ENCODE results near the gene ARFGEF3.
A peak's percentile ranks its signal among the peaks of the same experiment; 100 is the strongest.

The ARFGEF3 gene

DNA sequence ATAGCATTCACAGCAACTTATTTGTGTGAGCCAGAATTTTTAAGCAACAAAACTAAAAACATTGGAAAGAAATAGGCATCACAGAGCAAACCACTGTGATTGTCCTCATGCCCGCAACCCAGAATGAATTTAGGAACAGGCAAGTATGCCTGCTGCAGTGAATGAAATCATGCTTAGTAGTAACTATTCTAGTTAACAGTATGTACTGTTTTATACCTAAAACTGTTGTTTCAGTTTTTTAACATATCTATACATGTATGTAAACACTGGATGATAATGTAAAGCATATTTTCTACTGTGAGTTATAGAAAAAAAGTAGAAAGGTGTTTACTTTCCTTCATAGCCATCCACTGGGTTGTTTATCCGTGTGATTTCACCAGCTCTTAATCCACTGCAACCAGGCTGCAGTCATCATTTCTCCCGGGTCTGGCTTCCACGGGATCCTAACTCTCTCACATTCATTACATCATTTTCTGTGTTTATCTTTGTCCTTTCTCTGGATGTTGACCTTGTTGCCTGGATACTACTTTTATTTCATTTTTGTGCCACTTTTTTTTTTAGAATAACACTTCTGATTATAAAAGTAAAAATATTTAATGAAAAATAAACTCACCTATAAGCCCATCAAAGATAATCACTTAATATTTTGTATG lies 3.6 kb upstream of the ARFGEF3 start (continued):
- TF ChIP-seq ZNF660 (tag by site-specific recombination; IDR thresholded peaks at IDR 0.05) = peak; percentile 59
- TF ChIP-seq ZNF155 (tag by site-specific recombination; IDR thresholded peaks at IDR 0.05) = no peak
- TF ChIP-seq ZNF747 (tag by site-specific recombination; IDR thresholded peaks at IDR 0.05) = no peak
- TF ChIP-seq OVOL3 (tag by site-specific recombination; IDR thresholded peaks at IDR 0.05) = no peak
- no peak for TF ChIP-seq SP3 (tag by site-specific recombination; IDR thresholded peaks at IDR 0.05)
- no peak for TF ChIP-seq ZSCAN30 (tag by site-specific recombination; IDR thresholded peaks at IDR 0.05)
- no peak for TF ChIP-seq ZNF792 (tag by site-specific recombination; IDR thresholded peaks at IDR 0.05)
- TF ChIP-seq ZBTB48 (tag by site-specific recombination; IDR thresholded peaks at IDR 0.05) = no peak
- no peak for TF ChIP-seq ZNF555 (tag by site-specific recombination; conservative IDR thresholded peaks at IDR 0.05)
- TF ChIP-seq ZNF521 (tag by site-specific recombination; IDR thresholded peaks at IDR 0.05) = no peak
- no peak for TF ChIP-seq ZNF391 (tag by site-specific recombination; IDR thresholded peaks at IDR 0.05; ENCODE audit: borderline replicate concordance, low read depth)
- no peak for TF ChIP-seq ZNF707 (tag by site-specific recombination; IDR thresholded peaks at IDR 0.05)
- no peak for TF ChIP-seq ZNF239 (tag by site-specific recombination; IDR thresholded peaks at IDR 0.05)
- no peak for TF ChIP-seq ZNF37A (tag by site-specific recombination; IDR thresholded peaks at IDR 0.05)
- TF ChIP-seq ZNF394 (tag by site-specific recombination; IDR thresholded peaks at IDR 0.05; ENCODE audit: borderline replicate concordance) = no peak
- no peak for TF ChIP-seq ZNF544 (tag by site-specific recombination; IDR thresholded peaks at IDR 0.05)
- TF ChIP-seq ZNF335 (tag by site-specific recombination; conservative IDR thresholded peaks at IDR 0.05) = peak; percentile 69
- TF ChIP-seq ZNF112 (tag by site-specific recombination; IDR thresholded peaks at IDR 0.05) = no peak
- peak; percentile 77; the same call in 1 of the 2 replicates for TF ChIP-seq ZBTB17 (tag by site-specific recombination; IDR thresholded peaks at IDR 0.05)
- TF ChIP-seq ZNF596 (tag by site-specific recombination; IDR thresholded peaks at IDR 0.05) = no peak
- TF ChIP-seq ZSCAN23 (tag by site-specific recombination; IDR thresholded peaks at IDR 0.05) = no peak
- no peak for TF ChIP-seq ZNF776 (tag by site-specific recombination; IDR thresholded peaks at IDR 0.05; ENCODE audit: borderline replicate concordance)
- TF ChIP-seq ZNF19 (tag by site-specific recombination; IDR thresholded peaks at IDR 0.05; ENCODE audit: low read depth) = no peak
- TF ChIP-seq, protein P1, sequence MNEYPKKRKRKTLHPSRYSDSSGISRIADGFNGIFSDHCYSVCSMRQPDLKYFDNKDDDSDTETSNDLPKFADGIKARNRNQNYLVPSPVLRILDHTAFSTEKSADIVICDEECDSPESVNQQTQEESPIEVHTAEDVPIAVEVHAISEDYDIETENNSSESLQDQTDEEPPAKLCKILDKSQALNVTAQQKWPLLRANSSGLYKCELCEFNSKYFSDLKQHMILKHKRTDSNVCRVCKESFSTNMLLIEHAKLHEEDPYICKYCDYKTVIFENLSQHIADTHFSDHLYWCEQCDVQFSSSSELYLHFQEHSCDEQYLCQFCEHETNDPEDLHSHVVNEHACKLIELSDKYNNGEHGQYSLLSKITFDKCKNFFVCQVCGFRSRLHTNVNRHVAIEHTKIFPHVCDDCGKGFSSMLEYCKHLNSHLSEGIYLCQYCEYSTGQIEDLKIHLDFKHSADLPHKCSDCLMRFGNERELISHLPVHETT (tag by site-specific recombination; IDR thresholded peaks at IDR 0.05) = no peak
- TF ChIP-seq ZNF16 (tag by site-specific recombination; IDR thresholded peaks at IDR 0.05; ENCODE audit: low read depth) = no peak

- Histone ChIP-seq H3K9me3 (ENCODE audit: control insufficient read depth, insufficient read depth, low read depth, low read length) (no peaks in the 10 kb centered on the region), H3K36me3 (ENCODE audit: control insufficient read depth in 2 of 2, insufficient read depth in 1 of 2, low read length in 2 of 2) (no peaks in the 10 kb centered on the region), H3K27ac (ENCODE audit: extremely low read depth, low read depth, low read length) (no peak overlapping the region), H3K4me3 (ENCODE audit: low read depth, low read length) (no peak overlapping the region), H3K4me1 (ENCODE audit: control insufficient read depth, insufficient read depth, low read length) (0 out of 2 replicates have a peak, but pooled peaks cover 2% of the 10 kb centered on the region)
- ChIA-PET CTCF (interaction anchor here (0.6 to 0.9 kb wide), 3 partner anchors 9 to 350 kb away, joined by 3 to 7 read pairs (median 3); no protein-coding TSS in a partner anchor), POLR2A (no interaction called here)
- TF ChIP-seq ZNF701 (tag by site-specific recombination; IDR thresholded peaks at IDR 0.05) (no peak), ZNF830 (tag by site-specific recombination; IDR thresholded peaks at IDR 0.05; ENCODE audit: low read depth) (no peak), TSHZ1 (tag by site-specific recombination; IDR thresholded peaks at IDR 0.05; ENCODE audit: borderline replicate concordance) (no peak), SP3 (tag by site-specific recombination; IDR thresholded peaks at IDR 0.05) (no peak), ZNF558 (tag by site-specific recombination; IDR thresholded peaks at IDR 0.05) (no peak), ZNF221 (tag by site-specific recombination; IDR thresholded peaks at IDR 0.05; ENCODE audit: borderline replicate concordance) (no peak), REPIN1 (tag by site-specific recombination; IDR thresholded peaks at IDR 0.05; ENCODE audit: low read depth) (no peak)
Measured at GRCh38 chr6:138159246-138159645, 2.5 kb upstream of the ARFGEF3 start.
